Adipose tissue (tissue), 3 donors: ENCODE measurements around the gene GBA3. TPM values are rescaled to one million over a fixed set of nuclear protein-coding genes. Genes with fewer than 3 reads are reported as not detected.

Experiments used
- H3K27ac ChIP-seq: one replicate; pipeline ENCODE4 v1.5.1; 2013; ENCODE audit warnings: low read depth, low read length
- WGBS, 3 donors: extraction: QIAGEN DNeasy Blood & Tissue Kit; methylation state at CpG; one replicate each; pipeline ENCODE4 v1.1.7; 2013; 5-methylcytosine and 5-hydroxymethylcytosine counted together
- polyA plus RNA-seq, 3 donors: library from polyadenylated mRNA; stranded (reverse); fragments of 200-250 nt; gene quantifications; one replicate each; pipeline ENCODE4 v1.2.3, GENCODE V29; 2013
- donor health status: healthy with polysubstance abuse.
- donor health status: Bipolar disorder and iron deficiency.
- donor health status: healthy.

The GBA3 gene
- polyA plus RNA-seq: under 1 TPM in 2 of 3 donors, not detected in 1; 0.05 to 0.06 TPM

DNA sequence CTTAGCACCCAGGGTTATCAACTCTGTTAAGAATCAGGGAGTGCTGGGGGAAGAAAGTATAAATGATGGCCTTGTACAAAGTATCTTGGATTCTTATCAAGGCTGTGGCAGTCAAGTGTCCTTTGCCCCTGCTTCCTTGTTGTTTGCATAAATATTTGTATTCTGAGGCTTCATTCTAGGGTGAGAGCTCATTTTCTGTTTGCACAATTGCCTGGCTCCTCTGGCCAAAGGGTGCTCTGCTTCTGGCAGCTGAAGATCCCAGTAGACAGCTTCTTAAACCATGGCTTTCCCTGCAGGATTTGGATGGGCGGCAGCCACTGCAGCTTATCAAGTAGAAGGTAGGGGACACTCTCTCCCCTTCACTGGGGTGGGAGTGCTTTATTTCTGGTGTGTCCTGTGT is at the start of gene GBA3:
Gene GBA3 (plus strand): TSS at position 202 of the 400 bp plus-strand sequence.
- H3K27ac ChIP-seq: no peak within 1 kb of the TSS
- WGBS, 3 donors: 52 to 62% (median 54%) methylated on average over 1 of the region's 1 CpG

DNA sequence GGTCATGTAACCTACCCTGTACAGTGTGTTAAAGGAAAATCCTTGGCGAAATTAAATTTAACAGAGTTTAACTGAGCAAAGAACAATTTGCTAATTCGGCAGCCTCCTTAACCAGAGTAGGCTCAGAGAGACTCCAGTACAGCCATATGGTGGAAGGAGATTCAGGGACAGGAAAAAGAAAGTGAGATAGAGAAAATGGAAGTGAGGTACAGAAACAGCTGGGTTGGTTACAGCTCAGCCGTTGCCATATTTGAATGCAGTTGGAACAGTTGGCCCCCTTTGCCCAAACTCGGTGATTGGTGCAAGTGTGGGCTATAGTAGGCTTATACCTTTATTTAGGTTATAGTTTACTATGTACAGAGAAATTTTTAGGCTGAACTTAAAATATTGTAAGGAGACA is 48.8 kb upstream of the GBA3 start:
- WGBS, 3 donors: 89 to 95% (median 94%) methylated on average over 4 of the region's 4 CpGs
- H3K27ac ChIP-seq: no peak overlapping the region

DNA sequence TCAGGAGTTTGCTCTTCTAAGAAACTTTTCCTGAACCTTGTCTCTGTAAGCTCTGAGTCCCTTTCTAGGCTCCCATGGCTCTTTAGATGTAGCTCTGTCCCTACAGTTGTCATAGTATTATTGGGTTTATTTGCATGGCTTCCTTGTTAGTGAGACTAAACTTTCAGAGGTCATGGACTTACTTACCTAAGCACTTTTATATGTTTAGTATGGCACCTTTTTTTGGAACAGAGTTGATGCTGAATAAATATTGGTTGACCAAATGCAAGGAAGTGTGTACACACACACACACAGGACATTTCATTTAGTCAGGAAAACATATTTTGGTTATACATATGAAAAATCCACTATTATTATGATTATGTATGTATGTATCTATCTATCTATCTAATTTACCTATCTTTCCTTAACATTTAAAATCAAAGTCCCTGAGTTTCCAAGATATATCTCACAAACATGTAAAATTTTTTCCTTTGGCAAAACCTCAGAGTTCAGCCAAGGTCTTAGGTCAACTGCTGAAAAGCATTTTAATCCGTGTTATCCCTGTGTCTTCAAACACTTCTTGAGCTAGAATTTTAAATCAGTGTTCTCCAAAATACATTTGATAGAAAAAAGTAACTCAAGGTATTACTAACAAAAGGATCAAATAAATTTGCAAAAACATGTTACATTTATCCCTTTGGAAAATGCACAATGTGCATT is 47.1 kb upstream of the GBA3 start:
- WGBS, 3 donors: 49 to 67% (median 60%) methylated on average over 1 of the region's 1 CpG
- no peak overlapping the region for H3K27ac ChIP-seq

DNA sequence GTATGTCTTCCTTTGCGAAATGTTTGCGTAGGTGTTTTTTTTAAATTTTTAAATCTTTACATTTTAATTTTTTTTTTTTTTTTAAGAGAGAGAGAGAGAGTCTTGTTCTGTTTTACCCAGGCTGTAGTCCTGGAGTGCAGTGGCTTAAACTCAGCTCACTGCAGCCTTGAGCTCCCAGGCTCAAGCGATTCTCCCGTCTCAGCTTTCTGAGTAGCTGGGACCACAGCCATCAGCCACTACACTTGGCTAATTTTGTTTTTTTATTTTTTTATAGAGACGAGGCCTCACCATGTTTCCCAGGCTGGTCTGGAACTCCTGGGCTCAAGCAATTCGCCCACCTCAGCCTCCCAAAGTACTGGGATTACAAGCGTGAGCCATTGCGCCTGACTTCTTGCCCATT is 43.7 kb upstream of the GBA3 start:
- WGBS, 3 donors: 80 to 86% (median 81%) methylated on average over 8 of the region's 8 CpGs
- no peak overlapping the region for H3K27ac ChIP-seq

GRCh38 chr4:22650771-22651170 is 42.0 kb upstream of the GBA3 start:
- H3K27ac ChIP-seq: no peak overlapping the region

GRCh38 chr4:22653752-22654151 is 39.0 kb upstream of the GBA3 start:
- H3K27ac ChIP-seq: no peak overlapping the region
- 80 to 88% (median 86%) methylated on average over 3 of the region's 3 CpGs for whole genome bisulfite sequencing, 3 donors

- WGBS, 3 donors: 62 to 82% (median 72%) methylated on average over 6 of the region's 6 CpGs
- no peak overlapping the region for H3K27ac ChIP-seq
Measured at GRCh38 chr4:22661443-22661842, 31.3 kb upstream of the GBA3 start.

DNA sequence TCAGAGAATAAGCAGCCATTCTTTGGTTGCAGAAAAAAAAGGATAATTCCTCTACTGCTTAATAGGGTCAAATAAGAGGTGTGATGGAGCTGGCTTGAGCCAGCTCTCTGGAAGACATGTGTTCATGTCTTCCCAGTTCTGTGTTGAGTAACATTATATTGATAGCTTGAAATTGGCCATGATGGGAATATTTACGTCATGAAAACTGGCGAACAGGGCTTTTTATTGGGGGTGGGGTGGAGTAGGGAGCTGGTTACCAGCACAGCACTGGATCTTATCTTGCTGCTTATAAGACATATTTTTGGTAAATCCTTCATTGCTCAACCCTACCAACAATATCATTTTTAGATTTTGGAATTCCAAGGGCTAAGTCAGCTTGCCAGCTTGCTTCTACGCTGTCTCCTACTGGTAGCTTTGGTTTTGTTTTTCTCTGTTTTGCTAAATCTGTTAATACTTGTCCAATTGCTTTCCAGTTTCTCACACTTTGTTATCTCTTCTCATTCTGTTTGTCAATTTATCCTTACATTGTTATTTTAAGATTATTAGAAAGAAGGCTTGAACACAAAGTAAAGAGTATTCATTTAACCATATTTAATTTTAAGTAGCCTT is 25.3 kb upstream of the GBA3 start:
- no peak overlapping the region for H3K27ac ChIP-seq
- WGBS, 3 donors: 75 to 88% (median 83%) methylated on average over 3 of the region's 3 CpGs

DNA sequence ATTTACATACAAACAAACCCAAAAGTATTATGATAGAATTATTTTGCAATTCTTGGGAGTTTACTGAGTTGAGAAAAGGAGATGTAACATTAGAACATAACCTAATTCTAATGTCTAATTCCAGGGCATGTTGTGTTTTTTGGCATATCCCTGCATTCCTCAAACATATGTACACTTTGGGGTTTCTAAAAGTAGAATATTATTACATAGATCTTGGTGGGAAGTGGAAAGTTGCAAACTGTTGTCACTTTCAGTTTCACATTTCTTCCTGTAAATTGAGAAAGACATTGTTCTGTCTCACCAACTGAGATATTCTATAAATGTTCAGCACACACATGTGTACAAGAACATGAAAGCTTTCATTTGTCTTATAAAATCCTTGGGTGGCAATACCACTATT is 24.4 kb upstream of the GBA3 start:
- H3K27ac ChIP-seq: no peak overlapping the region

DNA sequence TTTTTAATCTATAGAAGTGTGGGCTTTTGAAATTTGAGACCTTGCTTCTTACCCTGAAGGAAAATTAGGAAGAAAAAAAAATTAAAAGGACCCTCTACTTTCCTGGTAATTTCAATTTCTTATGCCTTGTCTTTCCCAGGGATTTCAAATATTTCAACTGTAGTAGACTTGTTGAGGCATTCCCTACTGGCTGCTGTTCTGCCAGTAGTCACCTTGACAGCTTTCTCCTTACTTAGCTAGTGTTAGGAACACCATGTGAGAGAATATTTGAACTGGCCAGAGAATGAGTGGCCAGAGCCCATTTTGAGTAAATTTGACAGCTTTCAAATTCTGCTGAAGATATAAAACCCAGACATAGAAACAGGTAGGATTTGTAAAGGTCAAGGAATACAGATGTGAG is 24.0 kb upstream of the GBA3 start:
- no peak overlapping the region for H3K27ac ChIP-seq

GRCh38 chr4:22670956-22671355 is 21.8 kb upstream of the GBA3 start:
- 33 to 85% (median 74%) methylated on average over 1 of the region's 1 CpG for WGBS, 3 donors
- no peak overlapping the region for H3K27ac ChIP-seq

GRCh38 chr4:22672519-22672918 is 20.2 kb upstream of the GBA3 start:
- no peak overlapping the region for H3K27ac ChIP-seq
- 51 to 78% (median 54%) methylated on average over 1 of the region's 1 CpG for WGBS, 3 donors

DNA sequence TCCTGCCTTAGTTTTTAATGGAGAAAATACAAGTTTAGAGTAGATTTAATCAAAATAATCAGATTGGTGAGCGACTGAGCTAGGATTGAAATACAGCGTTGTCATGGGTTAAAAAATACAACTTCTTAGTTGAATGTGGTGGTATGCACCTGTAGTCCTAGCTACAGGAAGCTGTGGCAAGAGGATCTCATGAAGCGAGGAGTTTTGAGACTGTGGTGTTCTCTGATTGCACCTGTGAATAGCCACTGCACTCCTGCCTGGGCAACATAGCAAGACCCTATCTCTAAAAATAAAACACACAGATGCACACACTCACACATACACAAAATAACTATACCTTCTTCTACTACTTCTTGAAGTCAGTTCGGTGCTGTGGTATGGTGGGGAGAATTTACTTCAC is 19.8 kb upstream of the GBA3 start:
- 68 to 82% (median 77%) methylated on average over 4 of the region's 4 CpGs for WGBS, 3 donors
- no peak overlapping the region for H3K27ac ChIP-seq

DNA sequence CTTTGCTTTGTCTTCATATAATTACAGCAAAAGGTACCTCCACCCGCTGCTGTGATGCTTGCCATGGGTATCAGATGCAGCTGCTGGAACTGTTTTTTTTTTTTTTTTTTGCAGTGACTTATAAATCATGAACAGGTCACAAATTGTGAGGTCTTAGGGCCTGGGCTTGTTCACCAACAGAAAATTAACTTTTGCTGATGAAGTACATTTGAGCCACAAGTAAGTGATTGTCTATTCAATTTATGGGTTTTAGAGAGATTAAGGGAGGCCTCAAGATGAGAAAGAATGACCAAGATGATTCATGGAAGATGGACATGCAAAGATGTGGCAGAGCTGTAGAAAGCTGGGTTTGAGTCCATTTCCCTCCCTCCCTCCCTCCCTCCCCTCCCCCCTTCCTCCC is 18.0 kb upstream of the GBA3 start:
- no peak overlapping the region for H3K27ac ChIP-seq
- 96 to 100% (median 96%) methylated on average over 1 of the region's 1 CpG for WGBS, 3 donors

DNA sequence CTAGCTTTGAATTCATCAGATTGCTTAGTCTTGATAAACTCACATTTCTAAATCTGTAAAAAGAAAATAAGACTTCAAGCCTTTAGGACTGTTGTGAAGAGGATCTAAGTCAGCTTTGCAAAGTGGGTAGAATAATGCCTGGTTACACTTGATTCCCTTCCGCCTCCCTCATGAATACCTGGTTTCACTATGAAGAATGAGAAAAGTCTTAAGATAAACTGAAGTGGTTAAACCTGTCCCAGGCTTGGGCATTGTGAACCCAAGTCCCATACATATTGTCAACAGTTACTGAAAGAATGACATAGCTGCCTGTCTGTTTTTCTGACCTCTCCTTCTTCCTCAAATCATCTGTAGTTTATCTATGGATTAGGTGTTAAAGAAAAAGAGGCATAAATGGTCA is 16.7 kb upstream of the GBA3 start:
- H3K27ac ChIP-seq: no peak overlapping the region
- WGBS, 3 donors: 91 to 100% (median 96%) methylated on average over 1 of the region's 1 CpG

DNA sequence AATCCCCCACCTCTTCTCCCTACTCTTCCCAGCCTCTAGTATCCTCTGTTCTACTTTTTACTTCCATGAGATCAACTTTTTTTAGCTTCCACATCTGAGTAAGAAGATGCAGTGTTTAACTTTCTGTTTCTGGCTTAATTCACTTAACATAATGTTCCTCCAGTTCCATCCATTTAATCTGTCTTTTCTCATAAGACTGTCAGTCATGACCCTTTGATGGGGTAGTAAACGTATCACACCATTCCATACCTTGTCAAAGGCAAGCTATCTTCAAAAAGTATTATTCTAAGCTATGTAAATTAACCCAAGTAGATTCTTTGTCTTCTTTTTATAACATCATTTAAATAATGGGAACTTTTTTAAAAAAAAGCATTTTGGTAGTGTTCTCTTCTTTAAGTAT is 15.0 kb upstream of the GBA3 start:
- H3K27ac ChIP-seq: no peak overlapping the region
- 59 to 83% (median 71%) methylated on average over 1 of the region's 1 CpG for WGBS, 3 donors

DNA sequence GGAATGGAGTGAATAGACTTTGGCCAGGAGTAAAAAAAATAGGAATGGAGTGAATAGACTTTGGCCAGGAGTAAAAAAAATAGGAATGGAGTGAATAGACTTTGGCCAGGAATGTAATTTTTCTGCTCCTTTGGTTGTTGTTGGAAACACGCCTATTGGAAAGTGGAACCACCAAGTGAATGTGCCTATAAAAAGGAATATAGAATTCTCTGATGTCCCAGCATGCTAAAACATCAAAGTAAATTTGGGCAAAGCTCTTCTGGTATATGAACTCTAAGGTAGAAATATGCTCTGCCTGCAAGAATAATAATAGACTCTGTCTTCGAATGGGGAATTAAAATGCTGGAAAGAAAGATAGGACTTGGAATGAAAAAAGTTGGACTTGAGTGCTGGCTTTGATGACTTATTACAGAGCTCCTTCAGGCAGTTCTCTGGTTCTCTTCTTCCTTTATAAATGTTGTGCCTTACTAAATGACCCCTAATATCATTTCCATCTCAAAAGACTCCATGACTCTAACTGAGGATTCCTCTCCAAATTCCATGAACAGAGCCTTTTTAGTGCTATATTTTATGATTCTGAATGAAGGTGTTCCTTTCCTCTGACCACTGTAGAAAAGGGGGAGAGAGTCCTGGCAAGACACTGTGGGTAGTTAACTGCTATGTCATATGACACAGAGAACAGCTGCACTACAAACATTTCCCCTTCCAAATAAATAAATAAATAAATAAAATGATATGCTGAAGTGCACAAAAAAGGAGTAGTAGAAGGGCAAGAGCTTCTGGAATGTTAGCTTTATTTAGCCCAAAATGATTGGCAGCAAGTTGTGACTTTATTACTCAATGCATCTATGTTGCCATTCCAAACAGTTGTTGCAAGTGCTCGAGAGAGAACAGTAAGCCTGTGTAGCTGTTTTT is 13.5 kb upstream of the GBA3 start:
- 38 to 61% (median 46%) methylated on average over 3 of the region's 3 CpGs for WGBS, 3 donors
- H3K27ac ChIP-seq: no peak overlapping the region

- WGBS, 3 donors: 51 to 64% (median 55%) methylated on average over 4 of the region's 4 CpGs
- H3K27ac ChIP-seq: no peak overlapping the region
Measured at GRCh38 chr4:22680065-22680642, 12.6 kb upstream of the GBA3 start.

GRCh38 chr4:22683726-22684125 is 9.0 kb upstream of the GBA3 start:
- H3K27ac ChIP-seq: no peak overlapping the region
